HG02588 (cell line): ENCODE data around the gene FGF12.
"Not testable (repeated sequence)": the region's sequence is repeated elsewhere in the genome, so short reads cannot be mapped to it uniquely, and the experiment has no call there.

Experiments
- ATAC-seq: cut with Tn5 transposase; IDR thresholded peaks from one replicate; pipeline ENCODE4 v1.9.1; 2021; ENCODE audit warnings: mild to moderate bottlenecking, moderate library complexity; ENCODE audit not compliant: unreplicated experiment

The FGF12 gene

GRCh38 chr3:192727032-192727847, at the start of gene FGF12:
FGF12 (minus strand) TSS chr3:192727541.
- ATAC-seq, result no peak

GRCh38 chr3:192774341-192774740, 47.0 kb upstream of the FGF12 start:
- ATAC-seq, result not testable (repeated sequence)

- ATAC-seq, result no peak
These were observed 45.0 kb upstream of the FGF12 start for GRCh38 chr3:192772240-192772894.

- no peak for ATAC-seq
These were observed 31.3 kb upstream of the FGF12 start for GRCh38 chr3:192758654-192759053.

GRCh38 chr3:192751148-192751547, 23.8 kb upstream of the FGF12 start:
- ATAC-seq, result no peak

- ATAC-seq, result no peak
These were observed 22.9 kb upstream of the FGF12 start for GRCh38 chr3:192750201-192750600.

GRCh38 chr3:192747746-192748145, 20.4 kb upstream of the FGF12 start:
- no peak for ATAC-seq

- no peak for ATAC-seq
These were observed 19.8 kb upstream of the FGF12 start for GRCh38 chr3:192747145-192747544.

GRCh38 chr3:192745150-192745549, 17.8 kb upstream of the FGF12 start:
- no peak for ATAC-seq

GRCh38 chr3:192744604-192745003, 17.3 kb upstream of the FGF12 start:
- ATAC-seq, result not testable (repeated sequence)

GRCh38 chr3:192737506-192737905, 10.2 kb upstream of the FGF12 start:
- ATAC-seq, result no peak

- no peak for ATAC-seq
These were observed 3.9 kb upstream of the FGF12 start for GRCh38 chr3:192731233-192731632.

GRCh38 chr3:192726385-192726784, 956 bp downstream of the FGF12 start:
- no peak for ATAC-seq

- no peak for ATAC-seq
These were observed 7.4 kb downstream of the FGF12 start for GRCh38 chr3:192719964-192720363.

- no peak for ATAC-seq
These were observed 9.2 kb downstream of the FGF12 start for GRCh38 chr3:192718156-192718555.

GRCh38 chr3:192715126-192715525, 12.2 kb downstream of the FGF12 start:
- no peak for ATAC-seq

GRCh38 chr3:192711126-192711525, 16.2 kb downstream of the FGF12 start:
- not testable (repeated sequence) for ATAC-seq

- ATAC-seq, result no peak
These were observed 17.0 kb downstream of the FGF12 start for GRCh38 chr3:192710366-192710765.

- ATAC-seq, result no peak
These were observed 21.1 kb downstream of the FGF12 start for GRCh38 chr3:192706272-192706671.

- ATAC-seq, result no peak
These were observed 26.5 kb downstream of the FGF12 start for GRCh38 chr3:192700885-192701284.

GRCh38 chr3:192696943-192697587, 30.3 kb downstream of the FGF12 start:
- no peak for ATAC-seq
